Measurements from ENCODE around the gene C13orf46.
"Not testable (repeated sequence)": the region's sequence is repeated elsewhere in the genome, so short reads cannot be mapped to it uniquely, and the experiment has no call there.

C13orf46 gene

DNA sequence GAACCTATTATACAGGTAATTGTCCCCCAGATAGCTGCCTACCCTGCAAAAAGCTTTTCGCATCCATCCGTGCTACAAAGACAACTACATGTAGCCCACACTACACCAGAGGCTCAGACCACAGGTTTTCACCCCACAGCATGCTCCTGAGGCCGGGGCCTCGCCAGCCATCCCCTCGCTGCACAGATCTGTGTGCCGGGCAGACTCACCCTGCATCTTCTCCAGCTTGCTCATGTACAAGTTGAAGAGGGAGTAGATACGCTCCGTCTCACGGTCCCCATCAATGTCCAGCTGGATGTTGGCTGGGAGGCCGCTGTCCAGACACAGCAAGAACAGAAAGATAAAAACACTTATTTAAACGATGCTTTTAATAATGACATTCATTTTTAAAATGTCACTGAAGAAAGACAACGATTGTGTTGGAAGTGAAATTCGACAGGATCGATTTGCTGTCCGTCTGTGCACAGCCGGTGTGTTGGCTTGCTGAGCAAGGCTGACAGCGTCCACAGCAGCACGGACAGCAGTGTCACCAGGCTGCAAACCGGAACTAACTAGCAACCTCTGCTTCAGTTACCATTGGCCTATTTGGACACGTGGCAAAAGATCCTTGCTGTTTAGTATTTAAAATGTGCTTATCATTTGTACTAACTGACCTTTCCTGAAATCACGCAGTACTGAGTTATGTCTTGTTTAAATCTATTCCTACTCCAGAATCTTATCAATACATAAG lies 18.6 kb upstream of the C13orf46 start:
- no peak for DNase-seq (ENCODE audit: low read depth in 2 of 2)

GRCh38 chr13:113991676-113992179 lies 17.9 kb upstream of the C13orf46 start:
- DNase-seq (ENCODE audit: low read depth in 2 of 2): no peak

GRCh38 chr13:113991191-113991669 lies 17.4 kb upstream of the C13orf46 start:
- no peak for DNase-seq (ENCODE audit: low read depth in 2 of 2)

- no peak for DNase-seq (ENCODE audit: low read depth in 2 of 2)
Observed at GRCh38 chr13:113990321-113990837, 16.5 kb upstream of the C13orf46 start.

DNA sequence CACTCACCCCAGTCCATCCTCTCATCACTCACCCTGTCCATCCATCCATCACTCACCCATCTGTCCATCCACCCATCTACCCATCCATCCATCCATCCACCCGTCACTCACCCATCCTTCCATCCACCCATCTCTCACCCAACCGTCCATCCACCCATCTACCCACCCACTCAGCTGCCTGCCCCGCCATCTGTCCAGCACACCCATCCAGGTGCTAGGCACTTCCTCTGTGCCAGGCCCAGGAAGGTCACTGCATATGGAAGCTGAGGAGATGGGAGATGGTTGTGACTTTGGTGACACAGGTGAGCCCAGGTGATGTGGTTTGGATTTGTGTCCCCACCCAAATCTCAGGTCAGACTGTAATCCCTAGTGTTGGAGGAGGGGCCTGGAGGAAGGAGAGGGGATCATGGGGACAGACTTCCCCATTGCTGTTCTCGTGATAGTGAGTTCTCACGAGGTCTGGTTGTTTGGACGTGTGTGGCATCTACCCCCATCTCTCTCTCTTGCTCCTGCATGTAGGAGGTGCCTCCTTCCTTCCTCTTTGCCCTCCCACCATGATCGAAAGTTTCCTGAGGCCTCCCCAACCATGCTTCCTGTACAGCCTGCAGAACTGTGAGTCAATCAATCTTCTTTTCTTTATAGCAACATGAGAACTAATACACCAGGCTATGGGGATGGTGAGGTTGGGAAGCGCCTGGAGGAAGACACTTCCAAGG lies 15.9 kb upstream of the C13orf46 start:
- no peak for DNase-seq (ENCODE audit: low read depth in 2 of 2)

DNA sequence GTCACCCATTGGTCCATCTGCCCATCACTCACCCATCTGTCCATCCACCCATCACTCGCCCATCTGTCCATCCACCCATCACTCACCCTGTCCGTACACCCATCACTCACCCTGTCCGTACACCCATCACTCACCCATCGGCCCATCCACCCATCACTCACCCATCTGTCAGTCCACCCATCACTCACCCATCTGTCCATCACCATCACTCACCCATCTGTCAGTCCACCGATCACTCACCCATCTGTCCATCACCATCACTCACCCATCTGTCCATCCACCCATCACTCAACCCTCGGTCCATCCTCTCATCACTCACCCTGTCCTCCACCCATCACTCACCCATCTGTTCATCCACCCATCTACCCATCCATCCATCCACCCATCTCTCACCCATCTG lies 15.0 kb upstream of the C13orf46 start:
- DNase-seq (ENCODE audit: low read depth in 2 of 2): not testable (repeated sequence)

DNA sequence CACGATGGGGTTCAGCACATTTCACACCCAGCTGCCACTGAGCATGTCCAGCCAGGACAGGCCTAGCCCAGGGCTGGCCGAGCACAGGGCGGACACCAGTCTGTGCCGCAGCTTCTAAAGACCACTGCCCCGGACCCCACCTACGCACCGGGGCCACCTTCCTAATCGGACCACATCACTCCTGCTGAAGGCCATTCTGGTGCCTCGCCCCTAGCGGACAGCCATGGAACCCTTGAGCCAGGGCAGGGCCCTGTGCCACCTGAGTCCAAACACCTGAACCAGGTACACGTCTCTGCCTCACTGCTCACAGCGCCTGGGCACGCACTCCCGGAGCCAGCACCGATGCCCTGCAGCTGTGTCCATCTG lies 8.4 kb upstream of the C13orf46 start:
- DNase-seq (ENCODE audit: low read depth in 2 of 2): no peak

DNA sequence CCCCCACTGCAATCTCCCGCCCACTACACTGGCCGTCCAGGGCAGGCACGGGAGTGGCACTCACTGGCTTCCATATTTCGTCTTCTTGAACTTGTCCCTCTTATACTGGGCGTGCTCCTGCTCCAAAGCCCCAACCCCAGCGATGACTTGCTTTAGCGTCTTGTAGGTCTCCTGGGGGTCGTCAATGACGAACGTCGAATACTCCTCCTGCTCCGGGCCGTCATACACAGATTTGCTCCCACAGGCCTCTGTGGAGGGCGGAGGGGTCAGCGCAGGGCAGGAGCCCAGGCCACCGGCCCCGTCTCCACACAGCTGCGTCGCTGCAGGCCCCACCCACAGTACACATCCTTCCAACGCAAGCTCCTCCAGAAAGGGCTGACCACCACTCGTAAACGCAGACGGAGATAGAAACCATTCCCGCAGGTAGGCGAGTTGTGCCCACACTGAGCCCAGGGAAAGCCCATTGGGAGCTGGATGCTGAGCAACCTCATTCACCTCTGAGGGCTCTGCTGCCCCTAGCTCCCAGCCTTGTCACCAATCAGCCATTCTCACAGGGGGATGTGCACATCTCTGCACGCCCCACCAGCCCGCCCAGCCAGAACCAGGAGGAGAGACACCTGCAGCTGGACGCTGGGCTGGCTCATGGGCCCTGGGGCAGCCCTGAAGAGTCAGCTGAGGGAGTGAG lies 7.9 kb upstream of the C13orf46 start:
- no peak for DNase-seq (ENCODE audit: low read depth in 2 of 2)

- DNase-seq (ENCODE audit: low read depth in 2 of 2): no peak
Observed at GRCh38 chr13:113981194-113981605, 7.3 kb upstream of the C13orf46 start.

DNA sequence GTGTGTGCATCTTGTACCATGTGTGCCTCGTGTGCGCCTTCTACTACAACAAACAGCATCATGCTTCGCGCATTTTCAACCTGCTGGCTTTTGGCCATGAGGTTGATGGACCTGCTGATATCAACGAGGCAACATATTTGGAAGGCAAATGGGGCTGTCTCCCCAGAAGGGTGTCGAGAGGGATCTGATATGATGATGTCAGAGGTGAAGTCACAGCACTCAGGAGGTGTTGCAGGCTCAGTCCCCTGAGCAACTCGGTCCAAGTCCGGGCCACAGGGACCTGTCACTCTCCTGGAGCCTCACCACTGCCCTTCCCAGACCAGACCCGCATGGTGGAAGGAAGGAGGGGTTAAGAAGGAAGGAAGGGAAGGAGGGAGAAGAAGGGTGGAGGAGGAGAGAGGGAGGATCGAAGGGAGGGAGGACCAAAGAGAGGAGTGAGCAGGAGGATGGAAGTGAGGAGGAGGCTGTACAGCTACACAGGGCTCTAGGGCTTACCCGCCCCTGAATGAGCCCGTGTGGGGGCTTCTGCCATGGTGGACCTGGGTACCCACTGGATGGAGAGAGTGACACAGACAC lies 6.7 kb upstream of the C13orf46 start:
- DNase-seq (ENCODE audit: low read depth in 2 of 2): no peak

DNA sequence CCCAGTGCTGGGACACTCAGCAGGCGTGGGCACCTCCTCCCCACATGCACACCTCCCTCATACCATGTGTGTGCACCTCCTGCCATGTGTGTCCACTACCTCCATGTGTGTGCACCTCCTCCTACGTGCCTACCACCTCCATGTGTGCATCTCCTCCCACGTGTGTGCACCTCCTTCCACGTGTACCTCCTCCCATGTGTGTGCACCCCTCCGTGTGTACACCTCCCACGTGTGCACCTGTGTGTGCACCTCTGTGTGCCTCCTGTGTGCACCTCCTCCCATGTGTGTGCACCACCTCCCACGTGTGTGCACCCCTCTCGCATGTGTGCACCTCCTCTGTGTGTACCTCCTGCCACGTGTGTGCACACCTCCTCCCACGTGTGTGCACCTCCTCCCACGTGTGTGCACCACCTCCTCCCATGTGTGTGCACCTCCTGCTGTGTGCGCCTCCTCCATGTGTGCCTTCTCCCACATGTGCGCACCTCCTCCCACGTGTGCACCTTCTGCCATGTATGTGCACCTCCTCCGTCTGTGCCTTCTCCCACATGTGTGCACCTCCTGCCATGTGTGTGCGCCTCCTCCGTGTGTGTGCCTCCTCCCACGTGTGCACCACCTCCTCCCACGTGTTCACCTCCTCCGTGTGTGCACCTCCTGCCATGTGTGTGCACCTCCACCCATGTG lies 6.1 kb upstream of the C13orf46 start:
- DNase-seq (ENCODE audit: low read depth in 2 of 2): no peak

DNA sequence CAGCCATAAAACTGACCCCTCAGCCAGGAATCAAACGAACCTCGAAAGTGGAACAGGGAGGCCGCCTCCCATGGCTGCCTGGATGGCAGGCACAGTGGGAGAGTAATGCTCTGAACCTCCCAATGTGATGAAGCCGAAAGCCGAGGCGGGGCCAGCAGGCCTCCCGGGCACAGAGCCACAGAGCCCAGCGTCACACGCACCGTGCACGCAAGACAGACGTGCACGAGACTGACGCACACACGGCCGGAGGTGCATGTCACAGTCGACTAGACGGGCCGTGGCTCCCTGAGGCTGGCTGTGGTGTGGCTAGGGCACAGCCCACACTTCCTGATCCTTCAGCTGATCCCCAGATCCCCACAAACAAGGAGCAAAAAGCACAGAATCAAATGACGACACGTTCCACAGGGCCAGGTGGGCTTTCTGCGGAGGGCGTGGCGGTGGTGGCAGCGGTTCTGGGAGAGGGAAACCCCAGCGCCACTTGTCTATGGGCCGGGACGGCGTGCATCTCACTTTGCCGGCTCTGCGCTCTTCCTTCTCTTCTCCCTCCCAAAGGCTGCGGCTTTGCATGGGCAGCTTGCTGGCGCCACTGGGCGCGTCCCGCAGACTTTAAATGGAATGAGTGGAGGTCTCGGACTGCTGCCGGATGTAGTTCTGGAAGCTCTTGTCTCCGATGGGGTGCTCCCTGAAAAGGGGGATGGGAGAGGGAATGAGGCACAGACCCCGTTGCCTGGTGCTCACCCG lies 5.0 kb upstream of the C13orf46 start:
- no peak for DNase-seq (ENCODE audit: low read depth in 2 of 2)

DNA sequence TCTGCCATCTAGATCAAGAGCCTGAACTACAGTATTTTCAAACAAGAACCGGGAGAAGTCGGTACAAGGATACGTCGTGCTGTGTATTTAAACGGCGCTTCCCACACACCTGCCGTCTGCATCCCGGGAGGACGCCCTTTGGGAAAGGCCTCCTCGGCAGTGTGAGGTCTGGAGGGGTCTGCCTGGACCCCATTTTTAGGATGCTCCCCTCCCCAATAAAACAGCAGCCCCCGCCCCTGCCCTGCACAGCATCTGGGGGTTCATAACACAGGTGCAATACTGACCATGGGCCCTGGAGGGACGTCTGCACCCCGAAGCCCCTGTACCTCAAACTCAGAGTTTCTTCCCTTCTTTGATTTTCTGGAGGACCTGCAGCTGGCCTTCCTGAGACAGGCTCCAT lies 4.1 kb upstream of the C13orf46 start:
- no peak for DNase-seq (ENCODE audit: low read depth in 2 of 2)

DNA sequence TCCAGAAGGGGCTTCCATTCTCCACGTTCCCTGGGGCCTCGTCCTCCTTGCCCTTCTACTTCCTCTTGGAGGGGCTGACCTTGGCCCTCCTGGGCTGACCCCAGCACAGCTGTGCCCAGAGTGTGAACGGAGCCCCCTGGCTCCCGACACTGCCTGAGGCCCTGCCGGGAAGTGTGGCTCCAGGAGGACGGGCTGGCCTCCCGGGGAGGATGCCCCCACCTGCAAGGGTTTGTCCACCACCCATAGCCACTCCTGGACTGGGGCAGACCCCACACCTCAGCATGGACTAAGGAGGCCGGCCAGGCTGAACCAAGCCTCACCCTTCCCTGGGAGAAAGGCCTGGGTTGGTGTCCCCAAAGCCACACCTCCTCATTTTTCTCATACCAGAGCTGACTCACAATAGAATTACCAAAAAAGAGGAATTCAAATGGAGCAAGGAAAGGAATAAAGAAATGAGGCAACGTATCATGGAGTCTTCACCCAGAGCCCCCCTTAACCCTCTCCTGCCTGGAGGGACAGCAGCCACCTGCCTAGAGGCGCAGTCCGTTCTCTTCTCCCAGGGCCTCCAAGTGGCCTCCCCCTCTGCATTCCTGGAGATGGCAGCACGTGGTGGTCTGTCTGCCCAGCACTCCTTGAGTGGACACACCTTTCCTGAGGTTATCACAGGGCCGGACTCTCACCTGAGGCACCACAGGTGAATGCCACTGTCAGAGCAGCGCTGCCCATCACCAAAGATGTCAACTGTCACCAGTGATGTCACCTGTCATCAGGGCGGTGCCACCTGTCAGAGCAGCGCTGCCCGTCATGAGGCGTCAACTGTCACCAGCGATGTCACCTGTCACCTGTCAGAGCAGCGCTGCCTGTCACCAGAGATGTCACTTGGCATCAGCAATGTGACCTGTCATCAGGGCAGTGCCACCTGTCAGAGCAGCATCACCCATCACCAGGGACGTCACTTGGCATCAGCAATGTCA lies 3.1 kb upstream of the C13orf46 start:
- no peak for DNase-seq (ENCODE audit: low read depth in 2 of 2)

DNA sequence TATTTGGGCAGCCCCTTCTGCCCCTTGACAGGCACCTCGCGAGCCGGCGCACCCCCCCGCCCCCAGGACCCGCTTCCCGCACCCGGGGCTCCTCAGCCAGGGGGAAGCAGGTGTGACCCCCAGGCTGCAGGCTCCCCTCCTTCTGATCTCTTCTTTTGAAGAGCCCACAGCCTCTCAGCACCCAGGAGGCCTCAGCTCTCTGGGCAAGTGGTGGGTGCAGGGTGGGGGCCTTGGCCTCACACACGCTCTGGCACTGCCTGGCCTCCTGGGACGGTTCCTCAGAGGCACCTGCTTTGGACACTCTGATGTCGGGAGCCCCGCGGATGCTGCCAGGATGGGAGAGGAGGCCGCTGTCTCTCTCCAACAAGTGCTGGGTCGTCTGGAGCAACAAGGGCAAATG lies 1.5 kb upstream of the C13orf46 start:
- no peak for DNase-seq (ENCODE audit: low read depth in 2 of 2)

- DNase-seq (ENCODE audit: low read depth in 2 of 2): no peak
Observed at GRCh38 chr13:113974304-113975281, 717 bp upstream of the C13orf46 start.

- DNase-seq (ENCODE audit: low read depth in 2 of 2): no peak
Observed at GRCh38 chr13:113972451-113973217, 1.2 kb downstream of the C13orf46 start.
